ENCODE results near the gene CALHM6. TPM values are rescaled to one million over a fixed set of nuclear protein-coding genes. Genes with fewer than 3 reads are reported as not detected.

Gene CALHM6
- total and polyA plus RNA-seq, 2 of the 8 experiments (the other 6 are each of a cell fraction or from before 2014, with no cell fraction given) = 0.93 to 1.8 TPM

DNA sequence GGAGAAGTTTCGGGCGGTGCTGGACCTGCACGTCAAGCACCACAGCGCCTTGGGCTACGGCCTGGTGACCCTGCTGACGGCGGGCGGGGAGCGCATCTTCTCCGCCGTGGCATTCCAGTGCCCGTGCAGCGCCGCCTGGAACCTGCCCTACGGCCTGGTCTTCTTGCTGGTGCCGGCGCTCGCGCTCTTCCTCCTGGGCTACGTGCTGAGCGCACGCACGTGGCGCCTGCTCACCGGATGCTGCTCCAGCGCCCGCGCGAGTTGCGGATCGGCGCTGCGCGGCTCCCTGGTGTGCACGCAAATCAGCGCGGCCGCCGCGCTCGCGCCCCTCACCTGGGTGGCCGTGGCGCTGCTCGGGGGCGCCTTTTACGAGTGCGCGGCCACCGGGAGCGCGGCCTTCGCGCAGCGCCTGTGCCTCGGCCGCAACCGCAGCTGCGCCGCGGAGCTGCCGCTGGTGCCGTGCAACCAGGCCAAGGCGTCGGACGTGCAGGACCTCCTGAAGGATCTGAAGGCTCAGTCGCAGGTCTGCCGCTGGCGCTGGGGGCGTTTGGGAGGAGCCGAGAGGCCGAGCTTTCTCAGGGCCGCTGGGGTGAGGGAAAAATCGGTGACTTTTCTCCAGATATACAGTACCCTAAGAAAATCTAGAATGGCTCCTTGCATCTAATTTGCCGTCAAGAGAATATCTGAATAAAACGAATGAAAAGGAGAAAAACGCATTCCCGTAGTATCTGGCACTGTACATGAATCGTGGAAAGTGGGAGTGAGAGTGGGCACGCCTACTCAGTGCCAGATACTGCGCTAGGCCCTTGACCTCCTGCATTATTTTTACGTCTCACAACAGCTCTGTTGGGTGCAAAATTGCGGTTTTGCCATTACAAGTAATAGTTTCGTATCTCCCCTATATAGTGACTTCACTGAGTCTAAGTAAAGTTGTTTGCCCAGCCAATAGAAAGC, 1.0 kb downstream of the CALHM6 start:
- Histone ChIP-seq H2BK12ac (ENCODE audit: low read depth, low read length) (peak overlapping the region; percentile 89; the same call in 1 of the 2 replicates), H2AK5ac (ENCODE audit: low read depth, low read length) (no peak overlapping the region), H2BK120ac (replicated peaks; ENCODE audit: low read depth, low read length) (no peak overlapping the region), H4K91ac (replicated peaks; ENCODE audit: insufficient read length, low read length) (peak overlapping the region; percentile 53), H3K9ac (replicated peaks in 1 of 4; ENCODE audit: extremely low read depth in 1 of 4, low read depth in 3 of 4, low read length in 3 of 4) (peak overlapping the region; percentile 2 to 56 (median 54); a peak in 5 of 7 replicates), H3K4me1 (replicated peaks in 1 of 4; ENCODE audit: control insufficient read depth in 3 of 4, insufficient read depth in 4 of 4, low read length in 3 of 4) (peaks cover 3 to 4% (median 3%) of the 10 kb centered on the region in 4 experiments), H3K23me2 (ENCODE audit: low read depth, low read length) (peaks cover 4% of the 10 kb centered on the region; the same call in 1 of the 2 replicates), H2BK15ac (ENCODE audit: low read length) (peak overlapping the region; percentile 85; the same call in 1 of the 2 replicates), H4K8ac (ENCODE audit: extremely low read depth, insufficient read depth, low read length) (peak overlapping the region; percentile 75; the same call in 1 of the 2 replicates), H4K20me1 (replicated peaks in 1 of 2; ENCODE audit: control insufficient read depth in 1 of 2, insufficient read depth in 2 of 2, low read length in 2 of 2) (no peaks in the 10 kb centered on the region), H3K14ac (ENCODE audit: insufficient read length) (no peak overlapping the region), H3K4ac (replicated peaks; ENCODE audit: insufficient read length, low read depth, low read length) (no peak overlapping the region), H3K27ac (ENCODE audit: low read depth, low read length) (no peak overlapping the region), H2BK20ac (ENCODE audit: low read length) (no peak overlapping the region), H2BK5ac (ENCODE audit: low read depth, low read length) (no peak overlapping the region; the same call in 1 of the 2 replicates), H3K4me2 (ENCODE audit: insufficient read depth in 1 of 2, low read depth in 2 of 2, low read length in 2 of 2) (peak overlapping the region; percentile 57 to 87), H3K18ac (ENCODE audit: extremely low read depth, low read length) (peak overlapping the region; percentile 81), H3K36me3 (ENCODE audit: control insufficient read depth in 2 of 4, insufficient read depth in 4 of 4, low read length in 3 of 4) (no peaks in the 10 kb centered on the region), H3K23ac (ENCODE audit: insufficient read length) (no peak overlapping the region), H3K79me1 (ENCODE audit: low read depth, low read length) (no peaks in the 10 kb centered on the region), H3K27me3 (replicated peaks in 1 of 4; ENCODE audit: control insufficient read depth in 3 of 4, extremely low read depth in 1 of 4, insufficient read depth in 3 of 4, low read length in 3 of 4) (peaks cover 8 to 33% (median 25%) of the 10 kb centered on the region in 4 experiments), H3K56ac (replicated peaks; ENCODE audit: insufficient read length, low read depth, low read length) (no peak overlapping the region), H2AFZ (ENCODE audit: low read length) (peak overlapping the region; percentile 76), H4K5ac (ENCODE audit: insufficient read length, low read depth, low read length) (no peak overlapping the region), H3K9me3 (ENCODE audit: insufficient read depth in 2 of 2, low read depth in 1 of 2, low read length in 1 of 2) (no peaks in the 10 kb centered on the region), H3K4me3 (ENCODE audit: extremely low read depth in 1 of 4, insufficient read depth in 2 of 4, low read depth in 3 of 4, low read length in 4 of 4) (peak overlapping the region; percentile 23 to 57 (median 43)), H3K79me2 (ENCODE audit: control insufficient read depth in 1 of 2, insufficient read depth in 2 of 2, low read length in 2 of 2) (no peaks in the 10 kb centered on the region)
- WGBS, 2 experiments (ENCODE audit: extremely low coverage in 1 of 2, insufficient coverage in 1 of 2, insufficient read length in 1 of 2, insufficient replicate concordance in 2 of 2, low coverage in 1 of 2, low lambda C conversion rate in 2 of 2, missing lambda C conversion rate in 1 of 2) = 12% methylated on average over 72 of the region's 84 CpGs; no CpG with 5 or more reads in 1 of the 2 experiments
- no peak for FAIRE-seq
- ChIA-PET POLR2A (ENCODE audit: partially characterized antibody) (interaction anchor here (1.0 to 1.4 kb wide), 3 partner anchors 18 to 91 kb away, joined by 3 to 8 read pairs (median 4); partner anchors contain the start of gene DSE), CTCF (ENCODE audit: partially characterized antibody) (interaction anchor here (0.8 to 1.6 kb wide), 12 partner anchors 8 to 233 kb away, joined by 3 to 7 read pairs (median 4); no protein-coding TSS in a partner anchor)
- DNase-seq (ENCODE audit: low read depth in 1 of 2, low spot score in 2 of 2) = peak; percentile 60 to 83
- peak; percentile 68; the same call in 1 of the 2 replicates for TF ChIP-seq RBBP5 (IDR thresholded peaks at IDR 0.05; ENCODE audit: borderline replicate concordance, low read depth, low read length)
- no peak for TF ChIP-seq GABPA (IDR thresholded peaks at IDR 0.05; ENCODE audit: borderline replicate concordance, insufficient read depth, low read length)
- peak; percentile 58 for TF ChIP-seq TAF7 (optimal IDR thresholded peaks at IDR 0.05; ENCODE audit: borderline replicate concordance, low read depth, low read length)
- peak; percentile 50 for TF ChIP-seq EZH2 (IDR thresholded peaks at IDR 0.05; ENCODE audit: low read depth, low read length, severe bottlenecking)
- peak; percentile 98 for TF ChIP-seq KDM4A (IDR thresholded peaks at IDR 0.05; ENCODE audit: low read depth, low read length, severe bottlenecking)
- TF ChIP-seq SIX5 (IDR thresholded peaks at IDR 0.05; ENCODE audit: low read depth, low read length) = no peak
- peak; percentile 89 to 93; a peak in 3 of 4 replicates for TF ChIP-seq HDAC2 (IDR thresholded peaks at IDR 0.05; ENCODE audit: borderline replicate concordance in 1 of 2, low read depth in 2 of 2, low read length in 2 of 2)
- no peak for TF ChIP-seq CBX8 (IDR thresholded peaks at IDR 0.05; ENCODE audit: borderline replicate concordance, low read depth, low read length)
- TF ChIP-seq SIN3A (conservative IDR thresholded peaks at IDR 0.05 in 1 of 2, IDR thresholded peaks at IDR 0.05 in 1 of 2; ENCODE audit: low read depth in 1 of 2, low read length in 2 of 2) = no peak; a peak in 1 of 4 replicates

Measured in H1 (cell line).